Cerebellar cortex (tissue), 1 donor: ENCODE measurements around the gene DSCAML1.
"Not testable (repeated sequence)": the region's sequence is repeated elsewhere in the genome, so short reads cannot be mapped to it uniquely, and the experiment has no call there.

Experiments
- DNase-seq: peaks from one replicate; pipeline ENCODE4 v3.0.0-alpha.2; 2015; ENCODE audit warnings: low spot score

Gene DSCAML1

GRCh38 chr11:117794772-117795629 lies 2.0 kb downstream of the DSCAML1 start:
- no peak for DNase-seq

GRCh38 chr11:117794135-117794534 lies 2.9 kb downstream of the DSCAML1 start:
- DNase-seq = no peak

GRCh38 chr11:117793583-117793982 lies 3.4 kb downstream of the DSCAML1 start:
- DNase-seq = no peak

- no peak for DNase-seq
Measured at GRCh38 chr11:117792992-117793391, 4.0 kb downstream of the DSCAML1 start.

GRCh38 chr11:117792241-117792640 lies 4.8 kb downstream of the DSCAML1 start:
- no peak for DNase-seq

GRCh38 chr11:117790279-117790678 lies 6.7 kb downstream of the DSCAML1 start:
- DNase-seq = no peak

- no peak for DNase-seq
Measured at GRCh38 chr11:117789241-117789640, 7.8 kb downstream of the DSCAML1 start.

GRCh38 chr11:117786135-117786870 lies 10.7 kb downstream of the DSCAML1 start:
- DNase-seq = no peak

- DNase-seq = no peak
Measured at GRCh38 chr11:117782101-117782500, 14.9 kb downstream of the DSCAML1 start.

GRCh38 chr11:117781627-117782026 lies 15.4 kb downstream of the DSCAML1 start:
- DNase-seq = no peak

GRCh38 chr11:117780456-117780855 lies 16.6 kb downstream of the DSCAML1 start:
- no peak for DNase-seq

- DNase-seq = no peak
Measured at GRCh38 chr11:117774553-117774952, 22.5 kb downstream of the DSCAML1 start.

- no peak for DNase-seq
Measured at GRCh38 chr11:117772360-117772759, 24.7 kb downstream of the DSCAML1 start.

GRCh38 chr11:117771841-117772240 lies 25.2 kb downstream of the DSCAML1 start:
- no peak for DNase-seq

- DNase-seq = no peak
Measured at GRCh38 chr11:117771197-117771596, 25.8 kb downstream of the DSCAML1 start.

GRCh38 chr11:117770061-117770460 lies 27.0 kb downstream of the DSCAML1 start:
- DNase-seq = no peak

- no peak for DNase-seq
Measured at GRCh38 chr11:117769533-117769932, 27.5 kb downstream of the DSCAML1 start.

- no peak for DNase-seq
Measured at GRCh38 chr11:117768506-117768905, 28.5 kb downstream of the DSCAML1 start.

- DNase-seq = no peak
Measured at GRCh38 chr11:117767071-117767470, 29.9 kb downstream of the DSCAML1 start.

GRCh38 chr11:117766576-117766975 lies 30.4 kb downstream of the DSCAML1 start:
- DNase-seq = peak; percentile 83

GRCh38 chr11:117766026-117766425 lies 31.0 kb downstream of the DSCAML1 start:
- no peak for DNase-seq

GRCh38 chr11:117765068-117765467 lies 31.9 kb downstream of the DSCAML1 start:
- no peak for DNase-seq

- DNase-seq = not testable (repeated sequence)
Measured at GRCh38 chr11:117763465-117763864, 33.6 kb downstream of the DSCAML1 start.
